Ovary (tissue), 3 donors: Measurements from ENCODE around the gene USP6NL.

Experiments used
- EP300 ChIP-seq: sonication (generic); formaldehyde crosslinking; IDR thresholded peaks from one replicate; pipeline ENCODE4 v1.6.1; 2017; ENCODE audit warnings: antibody characterized with exemption
- POLR2A ChIP-seq: fragments of 450-650 bp; IDR thresholded peaks from one replicate; pipeline ENCODE4 v1.6.1; 2017; ENCODE audit warnings: antibody characterized with exemption, mild to moderate bottlenecking, moderate library complexity
- TF ChIP-seq, protein P1 (sequence below), 3 donors: fragments of 450-650 bp in 2 of 3; fragments of 200-600 bp in 1 of 3; IDR thresholded peaks; one replicate each; pipeline versions ENCODE4 v1.5.1 to v1.8.0; 2016 to 2022; ENCODE audit warnings: antibody characterized with exemption in 3 of 3, mild to moderate bottlenecking in 1 of 3
- donor health status: DM: no; HTN: no; CAD: no.

GRCh38 chr10:11409357-11409756 is 202.1 kb downstream of the USP6NL start:
- no peak for TF ChIP-seq EP300
- no peak for TF ChIP-seq POLR2A
- TF ChIP-seq, protein P1, sequence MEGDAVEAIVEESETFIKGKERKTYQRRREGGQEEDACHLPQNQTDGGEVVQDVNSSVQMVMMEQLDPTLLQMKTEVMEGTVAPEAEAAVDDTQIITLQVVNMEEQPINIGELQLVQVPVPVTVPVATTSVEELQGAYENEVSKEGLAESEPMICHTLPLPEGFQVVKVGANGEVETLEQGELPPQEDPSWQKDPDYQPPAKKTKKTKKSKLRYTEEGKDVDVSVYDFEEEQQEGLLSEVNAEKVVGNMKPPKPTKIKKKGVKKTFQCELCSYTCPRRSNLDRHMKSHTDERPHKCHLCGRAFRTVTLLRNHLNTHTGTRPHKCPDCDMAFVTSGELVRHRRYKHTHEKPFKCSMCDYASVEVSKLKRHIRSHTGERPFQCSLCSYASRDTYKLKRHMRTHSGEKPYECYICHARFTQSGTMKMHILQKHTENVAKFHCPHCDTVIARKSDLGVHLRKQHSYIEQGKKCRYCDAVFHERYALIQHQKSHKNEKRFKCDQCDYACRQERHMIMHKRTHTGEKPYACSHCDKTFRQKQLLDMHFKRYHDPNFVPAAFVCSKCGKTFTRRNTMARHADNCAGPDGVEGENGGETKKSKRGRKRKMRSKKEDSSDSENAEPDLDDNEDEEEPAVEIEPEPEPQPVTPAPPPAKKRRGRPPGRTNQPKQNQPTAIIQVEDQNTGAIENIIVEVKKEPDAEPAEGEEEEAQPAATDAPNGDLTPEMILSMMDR (IDR thresholded peaks at IDR 0.05): no peak
